Uterus (tissue), 2 donors: Measurements from ENCODE around the gene PANX2.

ENCODE experiments used
- POLR2A ChIP-seq, 2 donors: fragments of 450-650 bp; IDR thresholded peaks; one replicate each; pipeline ENCODE4 v1.6.1; 2016; ENCODE audit warnings: antibody characterized with exemption in 2 of 2, mild to moderate bottlenecking in 1 of 2, moderate library complexity in 1 of 2
- TF ChIP-seq, protein P1 (sequence below), 4 experiments: fragments of 200-600 bp in 2 of 4; fragments of 450-650 bp in 2 of 4; sonication (generic) in 2 of 4; IDR thresholded peaks; one replicate each; pipeline ENCODE4 v1.5.1; 2016 to 2019; ENCODE audit warnings: antibody characterized with exemption in 4 of 4, mild to moderate bottlenecking in 2 of 4, moderate library complexity in 1 of 4

DNA sequence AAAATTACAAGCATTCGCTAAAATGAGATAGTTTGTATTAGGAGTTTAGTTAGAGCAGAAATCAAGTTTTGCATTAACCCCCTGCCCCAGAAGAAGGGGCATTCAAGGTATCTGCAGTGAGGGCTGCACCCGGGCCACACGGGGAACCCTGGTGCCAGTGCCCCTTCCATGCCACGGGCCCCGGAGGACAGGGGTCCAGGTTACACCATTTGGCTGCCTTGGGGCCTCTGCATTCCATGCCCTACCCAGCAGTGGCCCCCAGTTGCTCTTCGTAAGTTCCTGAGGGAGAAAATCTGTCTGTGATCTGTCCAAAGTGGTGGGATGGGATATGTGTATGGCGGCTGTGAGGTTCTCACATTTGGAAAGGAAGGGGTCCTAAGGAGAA, 16.8 kb upstream of the PANX2 start:
- TF ChIP-seq POLR2A (IDR thresholded peaks at IDR 0.05): no peak
- TF ChIP-seq, protein P1, sequence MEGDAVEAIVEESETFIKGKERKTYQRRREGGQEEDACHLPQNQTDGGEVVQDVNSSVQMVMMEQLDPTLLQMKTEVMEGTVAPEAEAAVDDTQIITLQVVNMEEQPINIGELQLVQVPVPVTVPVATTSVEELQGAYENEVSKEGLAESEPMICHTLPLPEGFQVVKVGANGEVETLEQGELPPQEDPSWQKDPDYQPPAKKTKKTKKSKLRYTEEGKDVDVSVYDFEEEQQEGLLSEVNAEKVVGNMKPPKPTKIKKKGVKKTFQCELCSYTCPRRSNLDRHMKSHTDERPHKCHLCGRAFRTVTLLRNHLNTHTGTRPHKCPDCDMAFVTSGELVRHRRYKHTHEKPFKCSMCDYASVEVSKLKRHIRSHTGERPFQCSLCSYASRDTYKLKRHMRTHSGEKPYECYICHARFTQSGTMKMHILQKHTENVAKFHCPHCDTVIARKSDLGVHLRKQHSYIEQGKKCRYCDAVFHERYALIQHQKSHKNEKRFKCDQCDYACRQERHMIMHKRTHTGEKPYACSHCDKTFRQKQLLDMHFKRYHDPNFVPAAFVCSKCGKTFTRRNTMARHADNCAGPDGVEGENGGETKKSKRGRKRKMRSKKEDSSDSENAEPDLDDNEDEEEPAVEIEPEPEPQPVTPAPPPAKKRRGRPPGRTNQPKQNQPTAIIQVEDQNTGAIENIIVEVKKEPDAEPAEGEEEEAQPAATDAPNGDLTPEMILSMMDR (IDR thresholded peaks at IDR 0.05): no peak
